T-helper 2 cell treated with Interferon-gamma antibody and Interleukin-4, amounts not matched to agents 100 ng/mL and 5 ng/mL, for 36 hours (primary cell): Measurements from ENCODE around the gene SLCO3A1. TPM values are rescaled to one million over a fixed set of nuclear protein-coding genes. Genes with fewer than 3 reads are reported as not detected.

ENCODE experiments used
- intact Hi-C: fragments of 100-400 bp; cut with micrococcal nuclease; formaldehyde crosslinking; loops from one replicate; pipeline ENCODE4 v1.15.1; 2023
- total RNA-seq: library from RNA; stranded (reverse); gene quantifications from 2 replicates; pipeline ENCODE4 v1.2.3, GENCODE V29; 2022

SLCO3A1 gene
- total RNA-seq, 1 donor from 2014 or later = 47.1 TPM

DNA sequence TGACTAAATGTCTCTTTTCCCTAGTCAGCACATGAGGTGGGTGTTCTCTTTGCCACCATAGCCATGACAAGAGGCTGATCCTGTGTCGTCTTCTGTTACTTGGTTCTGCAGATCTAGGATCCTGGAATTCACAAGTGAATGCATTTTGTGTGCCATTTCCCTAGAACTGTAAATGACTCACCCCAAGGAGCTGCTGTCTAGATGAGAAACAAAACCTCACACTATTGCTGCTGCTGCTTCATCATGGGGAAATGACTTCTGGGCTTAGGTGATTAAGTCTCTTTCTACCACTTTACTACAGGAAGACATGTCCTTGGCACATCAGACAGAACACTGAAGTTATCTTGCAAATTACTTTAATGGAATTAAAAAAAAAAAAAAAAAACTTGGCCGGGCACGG is 54.9 kb downstream of the SLCO3A1 start:
- intact Hi-C loops = no loop called here

DNA sequence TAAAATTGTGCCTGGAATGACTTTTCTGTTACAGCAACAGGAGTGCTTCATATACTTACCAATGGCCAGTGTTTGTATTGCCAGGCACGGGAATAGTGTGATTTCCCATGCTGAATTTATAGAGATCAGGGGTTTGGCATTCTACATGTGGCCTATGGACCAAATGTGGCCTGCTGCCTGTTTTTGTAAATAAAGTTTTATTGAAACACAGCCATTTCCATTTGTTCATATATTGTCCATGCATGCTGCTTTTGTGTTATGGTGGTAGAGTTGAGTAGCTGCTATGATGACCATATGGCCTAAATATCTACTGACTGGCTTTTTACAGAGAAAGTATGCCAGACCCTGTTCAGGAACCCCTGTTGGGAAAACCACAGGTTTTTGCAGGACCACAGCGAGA is 55.6 kb downstream of the SLCO3A1 start:
- intact Hi-C loops = no loop called here

DNA sequence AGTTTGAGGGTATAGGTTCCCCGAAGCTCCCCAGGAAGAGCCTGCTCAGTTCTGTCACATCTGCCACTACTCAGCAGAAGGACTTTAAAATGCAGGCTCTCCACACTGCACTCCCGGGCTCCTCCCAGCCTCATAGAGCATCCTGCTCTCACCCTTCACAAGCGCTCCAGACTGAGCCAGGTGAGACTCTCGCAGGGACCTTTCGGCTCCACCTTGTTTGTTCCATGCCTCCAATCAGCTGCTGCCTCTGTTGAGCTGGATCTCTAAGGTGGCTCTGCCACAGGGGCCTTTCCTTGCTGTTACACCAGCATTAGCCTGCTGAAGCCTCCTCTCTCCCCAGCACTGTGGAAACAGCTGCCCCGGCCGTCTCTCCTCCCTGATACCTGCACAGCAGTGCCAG is 56.1 kb downstream of the SLCO3A1 start:
- intact Hi-C loops = no loop called here

DNA sequence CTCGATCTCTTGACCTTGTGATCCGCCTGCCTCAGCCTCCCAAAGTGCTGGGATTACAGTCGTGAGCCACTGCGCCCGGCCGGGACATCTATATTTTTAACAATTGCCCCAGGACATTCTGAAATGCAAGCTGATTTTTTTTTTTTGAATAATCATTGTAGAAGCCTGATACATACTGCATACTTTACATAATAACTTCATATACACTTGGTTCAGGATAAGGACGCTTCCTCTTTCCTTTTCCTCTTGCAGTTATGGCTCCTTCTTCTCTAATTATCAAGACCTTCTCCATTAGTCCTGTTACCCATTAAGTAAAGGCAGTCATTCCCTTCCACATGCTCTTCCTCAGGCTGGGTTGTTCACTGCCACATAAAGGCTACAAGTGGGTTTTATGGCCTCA is 58.3 kb downstream of the SLCO3A1 start:
- intact Hi-C loops = no loop called here

DNA sequence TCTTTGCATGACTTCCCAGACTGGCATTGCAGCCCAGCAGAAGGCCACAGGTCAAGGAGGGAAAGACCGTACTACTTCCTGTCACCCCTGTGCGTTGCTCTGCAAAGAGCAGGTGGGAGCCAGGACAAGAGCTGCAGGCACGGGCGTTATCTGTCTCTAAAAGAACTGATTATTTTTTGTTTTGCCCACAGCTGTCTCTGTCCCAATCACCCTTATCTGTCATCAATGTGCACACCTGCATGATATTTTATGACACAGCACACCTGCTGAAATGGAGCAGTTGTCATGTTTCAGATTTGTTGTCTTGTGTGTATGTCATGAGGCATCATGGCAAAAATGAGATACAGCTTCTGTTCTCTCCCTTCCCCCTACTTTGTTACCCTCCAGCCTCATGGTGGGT is 58.8 kb downstream of the SLCO3A1 start:
- intact Hi-C loops = no loop called here

DNA sequence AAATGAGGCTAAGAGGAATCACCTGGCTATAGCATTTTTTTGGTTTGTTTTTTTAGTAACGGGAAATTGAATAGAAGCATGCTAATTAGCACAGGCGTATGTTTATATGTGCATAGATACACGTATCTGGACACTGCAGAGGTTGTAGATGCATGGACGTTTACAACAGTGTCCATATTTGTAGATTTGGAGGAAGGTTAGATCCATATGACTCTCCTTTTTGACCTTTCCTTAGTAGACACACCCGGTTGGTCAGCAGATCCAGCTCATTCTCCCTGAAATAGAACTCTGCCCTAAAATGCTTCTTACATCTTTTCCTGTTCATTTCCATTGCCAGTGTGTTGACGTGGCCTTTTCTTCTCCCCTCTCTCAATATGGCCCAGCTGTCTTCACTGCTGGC is 60.1 kb downstream of the SLCO3A1 start:
- intact Hi-C loops = no loop called here

DNA sequence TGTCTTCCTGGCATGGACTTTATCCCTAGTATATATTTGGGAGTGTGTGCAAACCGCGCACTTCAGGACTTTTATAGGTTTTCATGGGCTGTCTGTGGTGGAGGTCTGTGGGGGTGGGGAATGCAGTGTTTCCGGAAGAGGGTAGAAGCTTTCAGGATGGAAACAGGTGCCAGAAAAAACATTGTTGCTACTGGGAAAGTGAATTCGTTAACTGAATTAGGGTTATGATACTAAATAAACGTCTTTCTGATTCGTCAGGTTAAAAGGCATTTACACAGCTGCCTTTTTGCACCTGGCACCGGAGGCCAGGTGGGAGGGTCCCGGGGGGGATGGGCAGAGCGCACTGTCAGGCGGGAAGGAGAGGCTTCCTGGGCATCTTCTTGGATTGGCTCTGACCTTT is 62.1 kb downstream of the SLCO3A1 start:
- intact Hi-C loops = no loop called here

DNA sequence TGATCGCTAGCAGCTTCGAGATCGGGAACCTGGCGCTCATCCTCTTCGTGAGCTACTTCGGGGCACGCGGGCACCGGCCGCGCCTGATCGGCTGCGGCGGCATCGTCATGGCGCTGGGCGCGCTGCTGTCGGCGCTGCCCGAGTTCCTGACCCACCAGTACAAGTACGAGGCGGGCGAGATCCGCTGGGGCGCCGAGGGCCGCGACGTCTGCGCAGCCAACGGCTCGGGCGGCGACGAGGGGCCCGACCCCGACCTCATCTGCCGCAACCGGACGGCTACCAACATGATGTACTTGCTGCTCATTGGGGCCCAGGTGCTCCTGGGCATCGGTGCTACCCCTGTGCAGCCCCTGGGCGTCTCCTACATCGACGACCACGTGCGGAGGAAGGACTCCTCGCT is 62.5 kb downstream of the SLCO3A1 start:
- intact Hi-C loops = no loop called here

DNA sequence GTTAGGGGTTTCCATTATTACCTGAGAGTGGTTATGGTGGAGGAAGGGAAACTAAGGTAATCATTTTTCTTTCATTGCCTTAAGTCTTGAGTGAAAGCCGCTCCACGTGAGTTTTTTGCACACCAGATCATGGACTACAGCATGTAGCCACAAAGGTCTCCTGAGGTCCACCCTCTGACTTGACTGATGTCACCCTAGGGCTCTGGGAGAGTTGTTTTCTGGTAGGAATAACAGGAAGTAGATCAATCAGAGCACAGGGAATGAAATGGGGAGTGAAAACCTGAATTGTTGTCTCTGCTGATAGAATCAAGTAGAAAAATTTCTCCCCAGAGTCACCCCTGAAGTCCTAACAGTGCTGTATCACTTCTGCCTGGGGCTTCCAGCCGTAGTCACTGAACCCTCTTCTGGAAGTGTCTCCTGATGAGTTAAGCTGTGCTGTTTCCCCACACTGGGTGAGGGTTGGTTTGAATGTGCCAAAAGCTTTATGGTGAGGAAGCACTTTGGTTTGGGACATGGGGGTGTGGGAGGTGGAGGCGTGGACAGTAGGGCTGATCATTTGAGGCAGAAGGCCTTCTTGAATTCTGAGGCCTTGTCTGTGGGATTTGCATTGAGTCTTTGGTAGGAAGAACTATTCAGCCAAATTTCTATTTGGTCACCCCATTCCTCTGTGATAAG is 64.3 kb downstream of the SLCO3A1 start:
- intact Hi-C loops = no loop called here

DNA sequence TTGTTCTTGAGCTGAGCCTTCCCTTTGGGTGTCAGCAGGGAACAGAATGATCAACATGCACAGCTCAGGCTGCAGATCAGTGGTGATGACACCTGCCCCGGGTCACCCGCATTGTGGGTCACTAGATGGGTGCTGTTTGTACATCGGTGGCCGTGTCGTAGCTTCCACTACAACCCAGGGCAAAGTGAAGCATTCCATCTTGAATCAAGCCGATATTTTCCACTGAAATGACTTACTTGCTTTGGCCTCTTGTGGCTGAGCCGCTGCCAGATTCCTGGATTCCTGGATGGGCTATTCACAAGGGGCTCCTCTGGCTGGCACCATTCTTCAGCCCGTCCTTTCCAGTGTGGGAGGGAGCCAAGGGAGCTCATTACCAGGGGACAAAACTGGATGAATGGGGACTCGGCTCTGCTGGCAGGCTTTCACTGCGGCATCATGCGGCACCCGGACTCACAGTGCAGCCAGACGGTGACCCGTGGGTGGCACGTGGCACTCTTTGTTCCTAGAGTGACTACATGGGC is 65.6 kb downstream of the SLCO3A1 start:
- intact Hi-C loops = no loop called here

DNA sequence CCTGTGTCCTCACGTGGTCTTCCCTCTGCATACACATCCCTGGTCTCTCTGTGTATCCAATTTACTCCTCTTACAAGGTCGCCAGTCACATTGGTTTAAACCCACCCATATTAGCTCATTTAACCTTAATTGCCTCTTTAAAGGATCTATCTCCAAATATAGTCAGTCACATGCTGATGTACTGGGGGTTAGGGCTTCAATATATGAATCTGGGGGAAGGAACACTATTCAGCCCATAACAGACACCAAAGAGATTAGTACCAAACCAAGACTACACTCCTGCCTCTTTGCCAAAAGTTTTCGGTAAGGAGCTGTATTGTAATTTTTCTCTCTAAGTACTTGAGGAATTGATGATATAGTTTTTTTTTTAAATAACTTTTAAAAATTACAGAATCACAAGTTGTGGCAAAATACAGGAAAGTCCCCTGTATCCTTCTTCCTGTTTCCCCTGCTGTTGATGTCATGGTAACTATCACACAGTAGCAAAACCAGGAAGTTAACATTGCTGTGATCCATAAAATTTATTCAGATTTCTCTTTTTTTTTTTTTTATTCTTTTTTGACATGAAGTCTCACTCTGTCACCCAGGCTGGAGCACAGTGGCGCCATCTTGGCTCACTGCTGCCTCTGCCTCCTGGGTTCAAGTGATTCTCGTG is 67.8 kb downstream of the SLCO3A1 start:
- intact Hi-C loops = no loop called here

DNA sequence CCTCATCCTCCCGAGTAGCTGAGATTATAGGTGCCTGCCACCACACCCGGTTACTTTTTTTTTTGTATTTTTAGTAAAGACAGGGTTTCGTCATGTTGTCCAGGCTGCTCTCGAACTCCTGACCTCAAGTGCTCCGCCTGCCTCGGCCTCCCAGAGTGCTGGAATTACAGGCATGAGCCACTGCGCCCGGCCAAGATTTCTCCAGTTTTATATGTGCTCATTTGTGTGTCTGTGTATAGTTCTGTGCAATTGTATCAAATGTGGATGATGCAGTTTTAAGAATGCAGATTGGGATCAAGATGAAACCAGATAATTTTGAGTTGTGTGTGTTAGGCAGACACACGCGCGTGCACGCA is 68.3 kb downstream of the SLCO3A1 start:
- intact Hi-C loops = no loop called here

DNA sequence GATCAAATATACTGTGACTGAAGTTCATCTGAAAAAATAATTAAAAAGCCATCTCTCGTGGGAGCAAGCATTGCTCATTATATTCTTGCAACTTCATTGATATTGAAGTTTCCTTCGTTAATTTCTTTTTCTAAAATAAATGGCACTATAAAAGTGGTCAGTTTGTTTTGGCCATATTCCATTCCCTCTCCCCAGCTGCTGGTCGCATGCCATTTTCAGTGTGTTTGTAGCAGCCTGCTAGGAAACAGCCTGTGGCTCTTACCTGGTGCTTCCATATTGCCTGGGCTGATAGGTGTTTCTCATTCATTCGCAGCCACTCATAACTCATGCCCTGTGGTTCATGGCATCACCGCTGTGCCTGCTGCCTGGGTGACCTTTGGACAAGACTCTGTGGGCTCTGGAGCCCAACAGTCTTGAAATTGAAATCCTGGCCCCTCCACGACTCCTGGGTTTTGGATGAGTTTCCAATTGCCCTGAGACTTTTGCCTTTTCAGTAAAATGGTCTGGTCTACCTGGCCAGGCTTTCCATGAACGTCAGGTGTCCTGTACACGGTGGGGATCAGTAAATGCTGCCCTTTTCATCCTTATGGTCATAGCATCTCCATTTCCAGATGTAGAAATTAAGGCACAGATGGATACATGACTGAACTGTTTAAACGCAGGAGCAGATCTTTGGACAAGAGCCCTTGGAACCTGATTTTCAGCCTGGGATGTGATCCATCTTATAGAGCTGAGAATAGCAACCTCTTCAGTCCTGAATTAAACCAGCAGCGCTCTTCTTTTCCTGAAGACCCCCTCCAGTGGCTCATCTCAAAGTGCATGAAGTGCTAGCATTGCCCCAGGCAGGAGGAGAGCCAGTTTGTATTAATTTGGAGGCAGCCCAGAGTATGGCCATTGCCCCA is 69.4 kb downstream of the SLCO3A1 start:
- intact Hi-C loops = no loop called here

DNA sequence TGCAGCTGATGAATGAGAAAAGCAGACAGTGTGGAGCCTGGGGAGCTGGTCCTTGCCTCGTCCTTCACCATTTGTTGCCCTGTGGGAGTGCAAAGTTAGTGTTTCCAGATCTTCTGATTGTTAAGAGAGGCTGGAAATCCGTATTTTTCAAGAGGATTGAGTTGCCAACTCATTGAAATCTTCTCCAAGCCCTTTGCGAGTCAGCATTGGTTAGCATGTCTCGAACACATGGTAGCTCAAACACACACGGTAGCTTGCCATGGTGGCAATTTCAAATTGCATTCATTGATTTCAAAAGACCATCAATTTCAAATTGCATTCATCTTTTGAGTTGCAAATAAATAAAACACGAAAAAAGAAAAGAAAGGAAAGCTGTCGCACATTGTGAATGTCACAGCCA is 70.7 kb downstream of the SLCO3A1 start:
- intact Hi-C loops = no loop called here

DNA sequence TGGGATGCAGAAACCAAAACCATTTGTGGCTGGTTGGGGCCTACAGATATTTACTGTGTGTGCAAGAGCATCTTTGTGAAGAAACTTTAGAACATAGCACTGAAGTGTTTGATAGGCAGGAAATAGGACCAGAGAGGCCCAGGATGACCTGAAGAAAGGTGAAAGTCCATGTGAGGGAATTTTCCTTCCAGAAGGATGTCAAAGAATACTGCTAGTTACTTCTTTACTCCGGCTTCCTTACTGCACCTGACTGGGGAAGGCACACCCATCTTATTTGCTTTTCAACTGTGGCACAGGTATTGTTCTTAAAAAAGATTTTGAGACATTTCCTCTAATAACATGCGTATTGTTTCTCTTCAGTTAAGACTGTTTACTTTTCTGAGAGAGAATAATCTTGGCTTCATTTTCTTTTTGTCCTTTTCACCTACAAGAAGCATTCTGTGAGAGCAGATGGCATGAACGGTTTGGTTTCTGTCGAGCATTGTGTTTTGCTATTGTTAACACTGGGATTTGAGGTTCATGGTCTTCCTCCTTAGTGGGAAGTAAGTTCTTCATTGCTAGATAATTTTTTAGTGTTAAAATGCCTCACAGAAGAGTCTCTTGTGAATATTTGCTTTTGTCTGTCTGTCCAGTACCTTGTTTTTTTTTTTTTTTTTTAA is 71.5 kb downstream of the SLCO3A1 start:
- intact Hi-C loops = no loop called here

DNA sequence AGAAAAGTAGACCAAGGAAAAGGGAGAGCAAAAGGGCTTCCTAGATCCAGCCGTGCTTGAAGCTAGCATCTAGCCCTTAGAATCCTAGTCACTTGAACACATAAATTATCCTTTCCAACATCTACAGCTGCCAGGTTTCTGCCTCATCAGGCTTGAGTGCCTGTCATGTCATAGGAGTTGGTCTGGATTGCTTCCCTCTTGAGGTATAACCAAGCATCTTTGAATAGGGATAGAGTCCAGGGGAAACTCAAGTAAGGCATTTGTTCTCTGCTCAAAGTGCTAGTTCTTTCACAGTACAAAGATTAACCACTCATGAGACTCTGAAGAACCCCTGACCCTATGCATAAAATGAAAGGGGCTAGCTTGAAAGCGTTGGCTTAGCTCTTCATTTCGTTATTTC is 72.3 kb downstream of the SLCO3A1 start:
- intact Hi-C loops = no loop called here

DNA sequence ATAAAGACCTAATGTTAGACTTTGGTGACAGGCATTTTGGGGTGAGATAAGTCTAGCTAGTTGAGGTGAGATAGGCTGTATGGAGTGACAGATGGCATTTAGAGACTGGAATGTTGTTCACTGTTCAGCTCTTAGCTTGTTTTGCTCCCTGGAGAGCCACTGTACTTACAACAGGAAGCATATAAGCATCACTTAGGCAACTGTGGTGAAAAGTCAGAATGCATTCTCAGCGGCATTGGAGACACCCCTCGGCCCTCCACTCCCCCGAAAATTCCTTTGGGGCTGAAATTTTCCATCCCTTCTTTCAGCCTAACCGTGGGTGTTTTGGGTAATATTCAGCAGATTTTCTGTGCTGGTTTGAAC is 73.4 kb downstream of the SLCO3A1 start:
- intact Hi-C loops = no loop called here

DNA sequence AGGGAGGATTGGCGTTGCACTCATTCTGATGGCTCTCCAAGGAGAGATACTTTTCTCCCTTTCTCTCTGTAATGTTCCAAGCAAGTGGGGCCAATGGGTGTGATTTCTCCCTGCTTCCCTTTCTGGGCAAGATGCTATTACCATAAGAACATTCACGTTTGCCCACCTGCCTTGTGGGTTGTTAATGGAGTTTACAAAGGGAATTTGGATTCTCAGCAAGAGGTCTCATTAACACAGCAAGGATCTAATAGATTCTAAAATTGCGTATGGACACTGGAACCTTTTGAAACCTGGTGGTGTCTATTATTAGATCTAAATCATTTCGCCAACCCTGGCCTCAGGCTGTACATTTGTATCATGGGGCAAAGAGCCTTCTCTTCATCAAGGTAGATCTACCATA is 74.1 kb downstream of the SLCO3A1 start:
- intact Hi-C loops = no loop called here

DNA sequence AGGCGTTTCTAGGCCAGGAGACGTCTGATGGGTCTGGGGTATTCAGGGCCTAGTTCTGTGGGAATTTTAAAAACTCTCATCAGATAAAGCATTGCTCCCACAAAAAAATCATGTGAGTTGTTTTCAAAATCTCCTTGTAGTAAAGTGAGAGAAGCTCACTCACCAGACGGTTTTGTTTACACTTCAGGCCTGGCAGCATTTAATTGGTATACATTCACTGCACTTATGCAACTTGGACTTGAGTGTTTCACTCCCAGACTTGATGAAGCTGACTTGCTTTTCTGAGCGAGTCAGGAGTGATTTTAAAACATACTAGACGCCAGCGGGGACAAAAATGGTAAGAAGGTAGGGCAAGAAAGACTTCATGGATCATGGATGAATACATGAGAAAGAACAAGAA is 75.2 kb downstream of the SLCO3A1 start:
- intact Hi-C loops = no loop called here

DNA sequence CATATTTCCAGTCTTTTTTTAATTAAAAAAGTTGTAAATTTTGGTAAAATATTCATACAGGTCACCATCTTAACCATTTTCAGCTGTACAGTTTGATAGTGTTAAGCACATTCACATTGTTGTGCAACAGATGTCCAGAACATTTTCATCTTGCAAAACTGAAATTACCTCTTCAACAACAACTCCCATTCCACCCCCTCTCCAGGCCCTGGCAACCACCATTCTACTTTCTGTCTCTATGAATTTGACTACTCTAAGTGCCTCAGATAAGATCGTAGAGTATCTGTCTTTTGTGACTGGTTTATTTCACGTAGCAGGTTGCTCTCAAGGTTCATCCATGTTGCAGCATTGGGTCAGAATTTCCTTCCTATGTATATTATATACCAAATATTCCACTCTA is 76.0 kb downstream of the SLCO3A1 start:
- intact Hi-C loops = no loop called here

DNA sequence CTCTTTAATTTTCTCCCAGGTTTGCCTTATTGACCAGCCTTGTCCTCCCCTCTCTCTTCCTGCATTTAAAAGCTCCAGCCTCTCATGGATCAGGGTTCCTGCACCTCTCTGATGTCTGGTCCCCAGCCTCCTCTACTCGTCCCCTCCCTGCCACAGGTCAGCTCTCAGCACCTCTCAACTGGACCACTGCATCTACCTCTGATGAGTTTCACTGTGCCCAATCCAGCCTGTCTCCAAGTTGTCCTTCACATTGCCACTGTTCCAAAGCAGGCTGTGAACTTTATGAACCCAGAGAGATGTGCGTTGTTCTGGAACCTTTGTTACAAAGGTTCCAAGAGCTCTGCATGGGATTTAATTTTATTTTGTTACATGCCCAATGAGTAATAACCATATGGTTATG is 76.6 kb downstream of the SLCO3A1 start:
- intact Hi-C loops = no loop called here
